Hippocampal formation (tissue), 2 donors: ENCODE measurements around the gene TRAPPC3.

ENCODE experiments used
- DNase-seq, 2 donors: peaks; one replicate each; lab custom pipeline; 2025; lab: John Stamatoyannopoulos, UW

Gene TRAPPC3

DNA sequence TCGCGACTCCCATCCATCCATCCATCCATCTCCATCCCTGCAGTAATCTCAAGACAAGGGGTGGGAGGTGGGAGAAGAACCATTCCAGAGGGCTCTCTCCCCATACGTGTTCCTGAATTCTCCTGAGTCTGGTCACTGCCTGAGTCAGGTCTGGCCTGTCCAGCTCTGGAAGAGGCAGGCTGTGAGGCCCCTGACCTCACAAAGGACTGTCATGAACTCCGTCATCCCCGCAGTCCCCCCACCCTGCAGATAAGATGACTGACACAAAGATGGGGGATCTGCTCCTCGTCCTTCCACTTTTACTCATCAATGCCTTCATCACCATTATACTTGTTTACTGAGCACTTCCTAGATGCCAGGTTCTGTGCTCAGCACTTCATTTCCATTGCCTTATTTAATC lies 5.0 kb upstream of the TRAPPC3 start:
- DNase-seq = no peak

DNA sequence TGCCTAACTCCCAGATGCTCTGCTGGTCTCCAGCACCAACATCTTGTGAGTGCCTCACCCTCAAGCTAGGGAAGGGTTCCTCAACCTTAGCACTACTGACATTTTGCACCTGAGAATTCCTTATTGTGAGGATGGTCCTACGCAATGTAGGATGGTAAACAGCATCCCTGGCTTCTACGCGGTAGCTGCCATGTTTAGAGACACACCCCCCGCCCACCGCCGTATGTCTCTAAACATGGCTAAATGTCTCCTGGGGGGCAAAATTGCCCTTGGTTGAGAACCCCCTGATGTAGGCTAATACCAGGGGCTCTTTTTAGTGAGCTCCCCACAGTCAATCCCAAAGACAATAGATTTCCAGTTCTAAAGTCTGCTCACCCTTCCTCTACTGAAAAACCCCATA lies 4.2 kb upstream of the TRAPPC3 start:
- DNase-seq = no peak

DNA sequence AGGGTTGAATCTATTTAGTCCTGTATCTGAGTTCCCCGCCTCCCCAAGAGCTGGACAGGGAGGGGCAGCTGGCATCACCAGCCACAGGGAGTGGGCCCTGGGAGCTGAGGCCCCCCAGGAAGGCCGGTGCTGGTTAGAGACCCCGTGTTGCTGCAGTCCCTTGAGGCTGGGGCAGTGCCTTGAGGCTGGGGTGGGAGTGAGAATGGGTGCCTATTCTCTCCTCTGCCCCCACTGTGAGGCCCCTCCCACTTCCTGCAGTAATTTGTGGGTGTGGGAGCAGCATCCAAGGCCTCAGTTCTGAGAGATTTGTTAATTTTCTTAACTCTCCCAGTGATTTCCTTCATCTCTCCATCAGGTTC lies 2.5 kb upstream of the TRAPPC3 start:
- DNase-seq = no peak

DNA sequence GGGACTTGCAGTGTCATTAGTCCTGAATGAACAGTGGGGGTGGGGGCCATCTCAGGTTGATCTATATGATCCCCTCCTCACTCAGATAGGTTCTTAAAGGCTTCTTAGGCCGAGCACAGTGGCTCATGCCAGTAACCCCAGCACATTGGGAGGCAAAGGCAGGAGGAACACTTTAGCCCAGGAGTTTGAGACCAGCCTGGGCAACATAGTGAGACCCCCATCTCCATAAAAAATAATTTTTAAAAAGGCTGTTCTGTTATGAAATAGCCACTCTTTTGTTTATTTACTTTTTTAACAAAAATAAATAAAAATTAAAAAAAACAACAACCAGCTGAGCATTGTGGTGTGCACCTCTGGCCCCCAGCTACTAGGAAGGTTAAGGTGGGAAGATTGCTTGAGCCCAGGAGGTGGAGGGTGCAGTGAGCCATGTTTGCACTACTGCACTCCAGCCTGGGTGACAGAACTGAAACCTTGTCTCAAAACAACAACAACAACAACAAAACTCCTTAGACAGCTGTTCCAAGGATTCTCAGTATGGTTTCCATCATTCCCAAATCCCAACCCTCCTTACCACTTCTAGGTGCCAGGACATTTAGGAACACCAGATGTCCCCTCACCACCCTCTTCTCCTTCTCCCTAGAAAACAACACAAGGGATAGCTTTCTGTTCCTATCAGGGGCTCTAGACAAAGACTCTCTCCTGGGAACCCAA lies 2.0 kb upstream of the TRAPPC3 start:
- DNase-seq = no peak

DNA sequence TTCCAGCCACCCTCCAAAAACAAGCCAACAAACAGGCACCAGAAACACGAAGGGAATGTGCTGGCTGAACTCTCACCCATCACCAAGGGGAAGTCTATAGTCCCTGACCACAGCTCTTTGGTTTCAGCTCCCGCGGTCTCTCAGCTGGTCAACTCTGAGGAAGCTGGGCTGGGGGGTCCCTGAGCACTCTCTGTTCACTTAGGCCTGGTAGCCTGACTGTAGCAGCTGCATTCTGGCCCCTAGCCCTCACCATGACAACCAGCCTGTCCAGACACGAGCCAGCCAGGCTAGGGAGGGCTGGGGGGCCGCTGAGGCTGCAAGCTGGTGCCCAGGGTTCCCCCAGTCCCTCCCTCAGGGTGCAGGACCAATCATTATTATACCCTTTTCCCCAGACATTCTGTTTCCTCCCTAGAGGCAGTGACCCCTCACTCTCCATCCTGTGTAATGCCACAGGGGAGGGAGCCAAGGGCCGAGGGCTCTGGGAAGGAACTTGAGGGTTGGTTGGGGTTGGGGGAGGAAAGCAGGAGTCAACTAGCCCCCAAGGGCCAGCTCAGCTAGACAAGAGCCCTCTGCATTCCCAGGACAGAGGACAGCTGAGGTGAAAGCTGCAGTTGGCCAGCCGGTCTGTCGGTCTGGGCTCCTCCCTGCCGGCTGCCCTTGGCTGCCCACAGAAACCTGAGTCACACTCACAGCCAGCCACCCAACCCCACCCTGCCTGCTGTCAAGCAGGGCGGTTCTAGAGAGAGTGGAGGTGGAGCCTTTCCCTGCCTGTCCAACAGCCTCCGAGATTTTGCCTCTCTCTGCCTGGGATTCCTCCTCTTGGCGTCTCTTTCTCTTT lies 1.2 kb upstream of the TRAPPC3 start:
- DNase-seq = peak; percentile 70 to 75

DNA sequence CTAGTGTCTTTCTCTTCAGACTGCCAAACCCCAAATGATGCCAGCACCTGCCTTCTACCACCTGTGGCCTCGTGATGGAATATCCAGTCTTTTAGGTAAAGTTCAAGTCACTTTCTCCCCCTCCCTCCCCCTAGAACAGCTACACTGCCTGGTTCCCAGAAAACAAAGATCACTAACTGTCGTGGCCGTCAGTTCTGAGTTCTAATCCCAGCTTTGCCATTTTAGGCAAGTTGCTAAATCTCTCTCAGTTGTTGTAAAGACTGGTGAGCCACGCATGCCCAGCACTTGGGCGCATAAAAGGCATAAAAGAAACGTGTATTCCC lies 648 bp upstream of the TRAPPC3 start:
- no peak for DNase-seq

DNA sequence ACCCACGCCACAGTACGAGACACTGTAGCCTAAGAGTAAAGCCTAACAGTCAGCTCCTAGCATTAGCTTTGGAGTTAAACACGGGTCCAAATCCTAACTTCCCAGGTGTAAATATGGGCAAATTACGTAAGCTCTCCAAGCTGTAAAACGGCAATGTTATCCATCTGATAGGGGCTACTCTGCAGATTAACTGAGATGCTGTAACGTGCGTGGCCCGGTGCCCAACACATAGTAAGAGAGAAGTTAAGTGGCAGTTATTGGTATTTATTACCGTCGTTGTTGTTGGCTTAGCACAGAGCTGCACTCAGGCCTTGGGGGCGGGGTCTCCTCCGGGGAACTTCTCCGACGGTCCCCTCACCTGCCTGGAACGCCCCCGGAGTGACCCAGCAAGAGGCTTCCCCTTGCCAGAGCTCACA lies 457 bp downstream of the TRAPPC3 start:
- DNase-seq = no peak

DNA sequence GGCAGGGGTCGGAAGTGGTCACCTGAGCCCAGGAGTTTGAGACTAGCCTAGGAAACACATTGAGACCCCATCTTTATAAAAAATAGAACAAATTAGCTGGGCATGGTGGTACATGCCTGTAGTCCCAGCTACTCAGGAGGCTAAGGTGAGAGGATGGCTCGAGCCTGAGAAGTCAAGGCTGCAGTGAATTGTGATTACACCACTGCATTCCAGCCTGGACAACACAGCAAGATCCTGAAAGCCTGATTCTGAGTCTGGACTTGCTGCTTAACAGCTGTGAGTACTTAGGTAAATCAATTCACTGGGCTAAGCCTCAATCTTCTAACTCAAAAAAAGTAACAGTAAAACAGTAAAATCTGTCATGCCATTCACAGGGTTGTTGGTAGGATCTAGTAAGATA lies 4.9 kb downstream of the TRAPPC3 start:
- no peak for DNase-seq

DNA sequence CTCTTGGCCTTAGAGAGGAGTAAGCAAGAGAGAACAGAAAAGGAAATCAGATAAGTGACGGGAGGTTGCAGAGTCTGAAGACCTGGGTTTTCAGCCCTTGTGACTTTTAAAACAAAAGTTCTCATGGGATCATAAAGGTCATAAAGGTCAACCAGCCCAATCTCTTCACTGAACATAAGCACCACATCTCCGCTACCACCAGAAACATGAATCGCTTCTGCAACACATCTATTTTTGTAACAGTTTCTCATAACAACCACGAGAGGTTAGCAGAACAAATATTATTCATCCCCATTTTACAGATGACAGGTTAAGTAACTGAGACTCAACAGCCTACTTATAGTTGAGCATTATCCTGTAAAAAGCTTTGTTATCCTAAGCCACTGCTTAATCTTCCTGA lies 5.9 kb downstream of the TRAPPC3 start:
- no peak for DNase-seq

DNA sequence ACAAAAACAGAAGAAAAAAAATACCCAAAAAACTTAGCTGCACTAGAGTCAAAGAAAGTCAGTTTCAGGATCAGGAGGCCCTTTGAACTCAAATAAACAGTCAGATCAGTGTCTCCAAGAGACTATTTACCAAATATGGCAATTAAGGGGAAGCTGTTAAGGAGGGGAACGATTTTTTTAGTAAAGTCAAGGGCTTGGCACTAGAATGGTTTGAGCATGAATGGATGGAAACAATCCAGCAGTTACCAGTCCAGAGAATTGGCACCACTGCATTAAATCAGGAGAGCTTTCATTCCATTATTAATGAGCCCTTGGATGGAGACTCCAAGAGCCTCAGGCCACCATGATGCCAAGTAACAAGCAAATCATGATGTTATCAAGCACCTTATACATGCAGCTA lies 7.2 kb downstream of the TRAPPC3 start:
- DNase-seq = no peak

DNA sequence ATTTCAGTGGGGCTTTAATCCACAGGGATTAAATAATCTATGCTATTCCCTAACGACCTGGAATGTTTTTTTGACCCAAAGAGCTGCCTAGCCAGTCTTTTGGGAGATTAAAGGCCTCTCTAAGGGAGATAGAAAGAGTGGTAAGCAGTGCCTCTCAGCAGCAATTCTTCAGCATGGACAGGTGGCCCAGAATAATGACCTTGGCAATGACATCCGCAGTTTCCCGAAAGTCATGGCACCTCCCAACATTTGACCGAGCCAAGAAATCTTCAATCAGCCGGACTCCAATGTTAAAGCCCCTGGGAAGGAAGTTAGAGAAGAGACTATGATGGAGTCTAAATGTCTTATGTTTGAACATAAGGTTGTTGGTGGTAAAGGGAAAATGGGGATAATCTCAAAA lies 9.8 kb downstream of the TRAPPC3 start:
- DNase-seq = no peak

DNA sequence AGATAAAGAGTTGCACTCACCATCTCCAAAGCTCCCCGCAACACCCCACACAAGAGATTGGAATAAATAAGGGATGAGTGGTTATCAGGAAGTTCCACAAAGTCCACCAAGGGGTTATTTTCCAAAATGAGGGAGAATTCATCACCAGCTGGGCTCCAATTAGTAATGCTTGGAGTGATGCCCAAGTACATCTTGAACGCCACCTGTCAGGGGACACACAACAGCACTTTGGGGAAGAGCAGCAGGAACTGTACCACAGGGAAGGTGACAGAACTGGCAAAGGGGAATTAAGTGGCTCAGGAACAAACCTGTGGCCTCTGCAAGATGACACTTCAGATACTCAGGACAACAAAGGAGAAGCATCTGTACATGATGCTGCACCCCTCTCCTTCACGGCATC lies 11.5 kb downstream of the TRAPPC3 start:
- DNase-seq = no peak

DNA sequence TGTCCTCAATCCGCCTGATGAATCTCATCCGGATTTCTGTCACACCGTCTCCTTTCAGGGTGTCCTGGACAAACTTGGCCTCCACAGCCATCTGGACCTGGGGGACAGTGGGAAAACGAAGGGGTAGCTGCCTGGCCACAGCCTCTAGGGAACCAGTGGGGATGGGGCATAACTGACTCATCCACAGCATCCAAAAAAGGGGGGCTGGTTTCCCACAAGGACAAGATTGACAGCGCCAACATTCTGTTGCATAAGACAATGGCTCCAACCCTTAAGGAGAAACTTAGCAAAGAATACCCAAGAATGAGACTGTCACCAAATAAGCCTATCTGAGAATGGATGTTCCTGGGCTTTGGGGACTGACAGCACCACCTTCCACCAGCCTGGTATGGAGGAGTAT lies 12.1 kb downstream of the TRAPPC3 start:
- DNase-seq = no peak

DNA sequence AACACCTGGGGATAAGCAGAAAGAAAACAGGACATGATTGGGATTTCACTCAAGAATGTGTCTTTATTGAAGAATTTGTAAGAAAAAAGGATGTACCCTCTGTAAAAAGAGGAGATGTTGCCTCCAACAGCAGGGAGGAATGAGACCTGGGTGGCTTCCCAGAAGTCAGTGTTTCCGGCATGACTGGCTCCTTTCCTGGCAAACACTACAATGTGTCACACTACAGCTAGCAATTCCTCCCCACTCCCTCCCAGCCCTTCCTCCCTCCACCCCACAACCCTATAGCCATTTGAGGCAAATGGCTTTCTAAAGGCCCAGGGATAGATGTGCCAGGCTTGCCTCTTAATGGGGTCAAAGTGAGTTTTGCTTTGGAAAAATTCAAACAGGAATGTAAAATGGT lies 12.8 kb downstream of the TRAPPC3 start:
- DNase-seq = peak in 1 of 2 donors; percentile 19

DNA sequence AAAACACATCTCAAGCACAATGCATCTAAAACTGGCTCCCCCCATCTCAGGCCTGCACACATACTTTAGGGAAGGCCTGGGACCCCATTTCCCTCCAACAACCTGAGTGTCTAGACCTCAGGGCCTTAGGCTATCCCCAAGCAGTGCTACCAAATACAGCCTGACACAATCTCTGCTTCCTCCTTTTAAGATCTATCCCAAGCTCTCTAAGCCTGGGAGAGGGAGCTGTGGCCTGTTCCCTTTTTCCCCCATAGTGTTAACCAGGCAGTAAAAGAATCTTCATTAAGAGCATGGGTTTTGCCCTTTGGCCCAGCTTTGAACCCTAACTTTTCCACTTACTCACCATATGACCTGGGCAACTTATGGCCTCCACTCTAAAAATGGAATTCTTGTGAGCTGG lies 13.5 kb downstream of the TRAPPC3 start:
- DNase-seq = no peak

DNA sequence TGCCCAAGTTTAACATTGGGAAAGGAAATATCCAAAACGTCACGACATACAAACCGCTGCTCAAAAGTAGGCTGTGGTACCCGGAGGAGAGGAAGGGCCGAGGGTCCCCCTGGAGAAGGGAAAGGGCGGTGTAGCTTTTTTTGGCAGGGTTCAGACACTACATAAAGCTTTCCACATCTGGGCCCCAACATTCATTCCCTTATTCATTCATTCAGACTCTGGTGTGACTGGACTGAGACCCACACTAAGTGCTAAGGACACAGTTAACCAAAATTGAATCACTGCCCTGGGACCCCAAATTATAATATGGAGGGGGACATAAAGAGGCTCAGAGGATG lies 14.0 kb downstream of the TRAPPC3 start:
- no peak for DNase-seq

DNA sequence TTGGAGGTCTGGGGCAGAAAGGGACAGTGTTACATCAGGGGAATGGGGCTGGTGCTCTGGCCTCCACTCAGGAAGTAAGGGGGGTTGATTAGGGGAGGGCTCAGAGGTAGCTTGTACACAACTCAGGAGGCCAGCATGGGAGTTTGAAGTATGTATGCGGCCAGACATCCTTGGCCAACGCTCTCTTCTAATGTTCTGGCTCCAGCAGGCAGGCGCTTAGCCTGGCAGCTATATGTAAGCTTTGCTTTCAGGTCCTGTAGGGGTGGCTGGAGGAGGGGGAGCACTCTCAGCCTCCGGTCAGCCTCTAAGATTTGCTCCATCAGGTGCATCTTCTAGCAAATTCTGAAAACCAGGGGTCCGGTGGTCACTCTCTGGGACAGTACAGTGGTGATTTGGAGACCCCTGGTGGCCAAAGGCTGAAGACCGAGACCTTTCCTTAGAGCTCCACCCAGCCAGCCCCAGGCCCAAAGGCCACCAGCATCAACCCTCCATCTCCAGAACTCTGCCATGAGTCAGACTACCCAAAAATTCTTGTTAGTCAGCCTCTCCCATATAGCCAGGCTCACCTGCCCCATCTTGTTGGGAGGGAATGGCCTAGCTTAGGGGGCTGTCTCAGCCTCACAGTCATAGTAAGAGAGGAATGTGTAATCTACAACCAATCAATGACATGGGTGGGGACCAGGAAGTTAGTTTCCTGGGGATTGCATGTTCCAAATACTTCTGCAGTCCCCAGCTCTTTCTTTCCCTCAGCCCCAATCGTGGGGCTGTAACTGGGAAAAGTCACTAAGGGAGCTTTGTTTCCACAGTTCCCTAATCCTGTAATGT lies 14.6 kb downstream of the TRAPPC3 start:
- DNase-seq = peak in 1 of 2 donors; percentile 41

DNA sequence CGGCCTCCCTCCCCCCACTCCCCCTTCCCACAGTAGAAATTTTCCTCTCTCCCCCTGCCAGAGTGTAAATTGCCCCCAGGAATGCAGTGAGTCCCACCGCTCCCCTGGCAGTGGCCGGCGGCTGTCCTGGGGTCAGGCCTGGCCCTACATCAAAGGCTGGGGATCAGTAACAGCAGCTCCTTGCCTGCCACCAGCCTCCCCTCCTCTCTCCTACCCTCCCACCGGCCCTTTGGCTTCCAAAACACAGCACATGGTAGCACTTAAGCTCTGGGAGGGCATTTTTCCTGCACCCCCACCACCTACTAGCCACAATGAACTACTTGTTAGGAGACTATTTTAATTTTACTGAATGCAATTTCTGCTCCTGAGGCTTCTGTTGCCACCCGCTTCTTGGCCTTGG lies 15.3 kb downstream of the TRAPPC3 start:
- no peak for DNase-seq

DNA sequence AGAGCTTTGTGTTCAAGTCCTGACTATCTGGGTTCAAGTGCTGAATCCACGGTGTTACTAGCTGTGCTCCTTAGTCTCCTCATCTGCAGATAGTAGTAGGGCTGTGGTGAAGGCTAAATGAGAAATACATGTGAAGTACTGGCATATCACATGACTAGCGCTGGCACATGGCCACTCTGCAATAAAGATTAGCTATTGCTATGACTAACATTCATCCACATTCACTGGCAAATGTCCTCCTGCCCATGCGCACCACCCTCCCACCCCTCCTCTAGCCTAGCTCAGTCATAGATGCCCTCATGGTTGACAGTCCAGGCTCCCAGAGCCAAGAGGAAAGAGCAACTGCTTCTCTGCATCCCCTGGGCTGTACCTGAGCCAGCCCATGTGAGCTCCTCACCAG lies 15.8 kb downstream of the TRAPPC3 start:
- DNase-seq = no peak

DNA sequence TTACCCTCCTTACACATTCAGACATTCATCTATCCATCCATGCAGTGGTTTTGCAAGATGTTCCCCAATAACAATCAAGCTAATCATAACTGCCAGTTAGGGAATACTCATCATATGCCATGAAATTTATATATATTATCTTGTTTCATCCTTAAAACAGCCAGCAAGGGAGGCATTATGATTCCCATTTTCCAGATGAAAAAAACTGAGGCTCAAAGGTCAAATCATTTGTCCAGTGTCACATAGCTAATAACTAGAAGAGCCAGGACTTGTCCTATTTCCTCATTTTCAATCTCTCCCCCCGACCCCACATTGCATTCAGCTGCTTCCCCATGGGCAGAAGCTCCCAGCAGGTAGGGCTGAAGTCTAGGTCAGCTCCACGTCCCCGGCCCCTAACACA lies 17.3 kb downstream of the TRAPPC3 start:
- DNase-seq = no peak

DNA sequence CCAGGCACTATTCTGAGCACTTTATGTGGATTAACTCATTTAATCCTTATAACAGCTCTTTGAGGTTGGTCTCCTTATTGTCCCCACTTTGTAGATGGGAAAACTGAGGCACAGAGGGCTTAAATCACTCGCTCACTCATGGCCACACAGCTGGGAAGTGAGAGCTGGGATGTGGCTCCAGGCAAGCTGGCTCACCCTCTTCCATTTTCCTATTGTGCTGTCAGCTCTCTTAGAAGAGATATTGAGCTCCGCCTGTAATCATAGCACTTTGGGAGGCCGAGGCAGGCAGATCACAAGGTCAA lies 20.4 kb downstream of the TRAPPC3 start:
- no peak for DNase-seq

DNA sequence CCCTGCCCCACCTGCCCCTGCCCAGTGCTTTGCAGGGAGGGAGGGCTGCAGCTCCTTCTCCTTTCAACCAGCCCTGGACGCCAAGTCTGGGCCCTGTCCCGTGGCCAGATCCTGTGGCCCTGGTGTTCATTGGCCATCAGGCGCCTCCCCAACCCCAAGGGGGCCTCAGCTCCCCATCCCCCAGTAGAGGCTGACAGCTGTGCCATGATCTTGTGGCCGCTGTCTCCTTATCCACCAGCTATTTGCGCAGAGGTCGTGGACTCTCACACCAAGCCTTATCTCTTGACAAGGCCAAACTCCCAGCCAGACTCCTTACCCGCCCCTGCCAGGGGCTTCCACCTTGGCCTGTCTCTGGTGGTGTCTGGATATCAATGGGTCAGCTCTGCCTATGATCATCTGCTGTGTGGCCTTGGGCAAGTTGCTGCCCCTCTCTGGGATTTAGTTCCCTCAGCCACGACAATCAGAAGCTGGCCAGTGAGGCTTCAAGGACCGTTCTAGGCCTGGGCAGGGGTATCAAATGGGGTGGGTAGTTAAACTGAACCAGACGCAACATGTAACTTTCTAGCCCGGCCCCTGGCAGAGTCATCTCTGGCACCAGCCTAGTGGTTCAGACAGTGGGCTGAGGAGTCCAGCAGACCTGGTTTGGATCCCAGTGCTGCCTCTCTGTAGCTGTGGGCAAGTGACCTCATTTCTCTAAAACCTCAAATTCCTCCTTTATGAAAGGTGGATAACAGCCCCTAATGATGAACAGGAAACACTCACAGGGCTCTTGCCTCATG lies 21.0 kb downstream of the TRAPPC3 start:
- DNase-seq = no peak
